Stimulated activated CD8-positive, alpha-beta memory T cell treated with anti-CD3 and anti-CD28 coated beads, Interleukin-4, amount 100 ng/mL, for 24 hours (primary cell): ENCODE results near the gene GLRX.
"Not testable (repeated sequence)": the region's sequence is repeated elsewhere in the genome, so short reads cannot be mapped to it uniquely, and the experiment has no call there.

Source experiments
- DNase-seq: peaks from one replicate; pipeline ENCODE4 v3.0.0-alpha.2; 2020; ENCODE audit warnings: low read depth

Gene GLRX

DNA sequence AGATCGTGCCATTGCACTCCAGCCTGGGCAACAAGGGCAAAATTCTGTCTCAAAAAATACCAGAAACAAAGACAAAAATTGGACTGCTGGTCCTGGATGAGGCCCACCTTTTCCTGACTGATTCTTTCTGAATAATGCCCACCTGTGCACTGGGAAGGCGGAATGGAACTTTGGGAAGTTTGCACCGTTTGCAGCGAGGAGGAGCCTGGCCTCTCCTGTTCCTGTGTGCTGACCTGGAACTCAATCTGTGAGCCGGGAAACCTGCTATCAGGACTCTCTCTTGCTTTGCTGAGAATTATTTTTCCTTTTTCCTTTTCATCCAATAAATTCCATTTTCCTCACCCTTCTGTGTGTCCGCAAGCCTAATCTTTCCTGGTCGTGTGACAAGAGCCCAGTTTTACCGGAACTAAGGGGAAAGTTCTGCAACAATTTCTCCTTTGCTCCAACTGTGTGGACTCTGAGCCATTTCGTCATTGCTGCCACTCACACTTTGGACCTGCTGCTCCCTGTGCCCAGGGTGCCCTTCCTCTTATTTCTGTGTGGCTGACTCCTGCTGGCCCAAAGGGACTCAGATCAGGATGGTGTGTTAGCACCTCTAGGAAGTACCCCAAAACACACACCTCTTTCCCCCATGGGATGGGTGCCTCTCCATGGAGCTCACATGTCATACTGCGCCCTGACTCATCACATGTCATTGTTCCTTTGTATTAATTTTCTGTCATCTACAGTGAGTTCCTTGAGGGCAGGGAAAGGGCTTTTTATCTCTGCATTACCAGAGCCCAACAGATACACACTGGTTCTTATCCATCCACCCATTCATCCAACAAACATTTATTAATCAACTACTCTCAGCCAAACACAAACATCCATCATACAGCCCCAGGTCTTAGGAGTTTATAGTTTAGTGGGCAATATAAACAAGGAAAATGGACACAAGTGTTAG, 4.7 kb upstream of the GLRX start:
- DNase-seq, result no peak

DNA sequence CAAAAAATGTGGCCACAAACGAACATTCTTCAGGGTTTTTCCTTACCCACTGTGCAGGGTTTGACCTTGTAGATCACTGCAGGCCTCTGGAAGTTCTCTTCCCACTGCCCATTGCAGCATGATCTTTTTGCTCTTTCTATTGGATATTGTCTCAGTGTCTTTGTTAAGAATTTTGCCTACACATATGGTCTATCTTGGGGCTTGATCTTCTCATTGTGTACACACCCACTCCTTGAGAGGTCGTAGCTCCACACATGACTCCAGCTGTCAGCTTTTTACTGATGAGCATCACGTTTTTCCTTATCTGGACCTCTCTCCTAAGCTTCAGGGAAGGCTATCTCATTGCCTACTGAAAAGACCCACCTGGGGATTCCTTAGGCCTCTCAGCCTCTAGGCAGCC, 3.0 kb upstream of the GLRX start:
- no peak for DNase-seq

DNA sequence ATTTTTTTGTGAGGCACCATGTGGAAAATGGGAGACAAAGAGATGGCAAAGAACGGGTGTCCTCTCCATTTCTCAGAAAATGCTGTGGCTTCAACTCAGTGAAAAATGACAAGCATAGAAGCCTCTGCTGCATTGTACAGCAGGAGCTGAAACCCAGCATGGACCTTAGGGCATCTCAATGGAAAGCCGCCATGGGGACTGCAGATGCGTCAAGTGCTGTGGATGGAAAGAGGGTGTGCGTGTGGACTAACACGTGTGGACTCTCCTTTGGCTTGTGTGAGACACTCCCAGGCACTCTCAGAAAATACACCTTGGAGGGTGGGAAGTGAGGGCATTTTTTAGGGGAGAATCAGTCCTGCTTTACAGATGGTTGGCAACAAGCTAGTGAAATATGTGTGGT, 2.2 kb upstream of the GLRX start:
- no peak for DNase-seq

DNA sequence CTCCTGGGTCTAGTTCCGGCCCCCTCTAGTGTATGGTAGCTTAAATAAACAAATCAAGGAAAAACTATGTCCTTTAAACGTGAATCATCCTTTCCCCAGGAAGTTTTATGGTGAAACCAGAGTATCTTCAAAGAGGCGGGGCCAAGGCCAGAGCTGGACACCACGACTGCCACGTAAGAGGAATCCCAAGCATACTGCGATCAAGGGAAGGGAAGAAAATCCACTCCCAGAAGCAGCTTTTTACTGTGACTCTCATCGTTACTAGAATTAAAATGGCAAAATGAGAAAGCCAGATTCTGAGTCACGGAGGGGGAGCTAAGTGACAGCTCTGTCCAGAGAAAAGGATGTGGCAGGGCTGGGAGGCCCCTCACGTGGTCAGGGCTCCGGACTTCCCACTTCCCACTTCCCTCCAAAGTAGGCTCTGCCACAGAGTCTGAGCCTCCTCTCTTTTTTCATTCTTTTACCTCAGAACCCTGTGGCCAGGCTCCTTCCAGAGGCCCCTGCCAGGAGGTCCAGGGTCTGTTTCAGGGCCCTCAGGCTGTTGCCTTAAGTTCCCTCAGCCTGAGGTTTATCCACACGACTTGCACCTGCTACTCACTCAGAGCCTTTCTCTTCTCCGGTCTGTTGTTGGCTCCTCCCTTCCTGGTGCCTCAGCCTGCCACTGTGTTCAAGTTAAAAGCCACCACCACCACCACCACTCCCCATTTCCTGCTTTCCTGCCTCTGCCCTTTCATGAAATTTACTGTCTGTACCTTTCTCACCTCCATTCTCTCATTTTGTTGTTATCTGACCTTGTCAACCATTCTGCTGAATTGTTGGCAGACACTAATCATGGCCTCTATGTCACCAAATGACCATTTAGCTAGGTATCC, 1.4 kb upstream of the GLRX start:
- no peak for DNase-seq

DNA sequence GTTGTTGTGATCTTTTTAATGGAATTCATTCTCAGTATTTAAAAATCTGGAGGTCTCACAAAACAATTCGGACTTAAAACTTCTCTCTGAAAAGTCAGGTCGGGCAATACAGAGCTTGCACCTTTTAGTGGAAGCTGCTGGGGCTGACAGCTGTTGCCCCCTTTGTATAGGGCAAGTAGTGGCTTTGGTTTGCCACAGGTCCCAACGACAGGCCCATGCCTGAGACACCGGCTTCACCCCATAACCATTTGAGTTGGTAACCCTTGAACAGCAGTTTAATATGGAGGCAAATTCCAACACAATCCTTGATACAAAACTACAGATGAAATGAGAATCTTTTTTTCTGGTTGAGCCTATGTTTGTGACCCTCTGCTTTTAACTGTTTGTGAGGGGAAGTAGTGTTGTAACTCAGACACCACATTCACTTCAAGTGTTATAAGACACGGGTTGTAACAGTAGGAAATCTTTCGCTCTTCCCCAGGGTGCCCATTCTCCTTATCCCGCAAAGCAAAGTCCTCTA, 752 bp upstream of the GLRX start:
- no peak for DNase-seq

DNA sequence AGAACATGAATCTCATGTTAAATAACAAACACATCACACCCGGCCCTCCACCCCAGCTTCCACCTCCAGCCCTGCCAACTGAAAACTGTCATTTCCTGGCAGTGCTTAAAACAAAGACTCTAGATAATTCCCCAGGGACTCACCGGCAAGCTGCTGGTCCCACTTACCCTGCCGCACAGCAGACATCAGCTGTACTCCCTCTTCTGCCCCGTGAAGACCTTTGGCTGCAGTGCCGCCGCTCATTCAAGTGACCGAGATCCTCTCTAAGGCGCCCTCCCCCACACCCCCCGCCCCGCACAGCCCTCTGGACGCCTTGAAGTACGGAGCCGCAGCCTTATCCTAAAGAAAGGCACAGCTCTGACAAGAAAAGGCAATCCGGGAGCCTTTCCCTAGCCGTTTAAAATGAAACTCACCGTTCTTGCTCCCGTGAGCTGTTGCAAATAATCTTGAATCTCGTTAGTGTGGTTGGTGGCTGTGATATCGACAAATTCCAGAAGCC, 434 bp downstream of the GLRX start:
- no peak for DNase-seq

DNA sequence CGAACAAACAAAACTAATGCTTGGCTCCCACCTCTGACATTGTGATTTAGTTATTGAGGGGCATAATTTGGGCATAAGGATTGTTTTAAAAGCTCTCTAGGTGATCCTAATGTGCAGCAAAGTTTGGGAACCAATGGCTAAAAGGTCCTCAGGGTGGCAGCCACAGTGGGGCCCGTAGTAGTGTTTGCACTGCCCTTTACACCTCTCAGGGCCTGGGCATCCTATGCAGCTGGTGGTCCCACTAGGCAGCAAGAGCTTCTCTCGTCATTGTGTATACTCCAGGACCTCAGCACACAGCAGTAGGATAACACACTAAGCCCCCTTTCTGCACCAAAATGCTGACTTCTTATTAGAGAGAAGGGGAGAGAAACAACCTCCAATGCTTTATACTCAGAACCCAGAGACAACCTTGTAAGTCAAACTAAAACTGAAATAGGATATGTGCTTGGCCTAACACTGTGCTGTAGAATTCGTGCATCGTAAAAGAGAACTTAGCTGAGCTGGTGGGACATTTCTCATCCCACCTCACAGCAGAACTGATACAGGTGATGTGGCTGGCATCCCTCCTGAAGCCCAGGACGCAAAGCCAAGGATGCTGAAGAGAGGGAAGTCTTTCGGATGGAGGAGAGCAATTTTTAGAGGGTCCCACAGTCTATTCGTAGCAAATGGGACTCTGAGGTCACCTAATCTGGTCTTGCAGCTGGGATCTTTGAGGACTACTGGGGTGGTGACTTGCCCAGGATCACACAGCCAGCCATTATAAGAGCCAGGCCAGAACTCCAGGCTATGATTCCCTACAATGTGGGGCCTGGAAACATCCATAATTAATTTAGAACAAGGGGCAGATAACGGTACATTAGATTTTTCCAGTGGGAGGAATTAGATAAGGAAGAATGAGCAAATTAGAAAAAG, 1.2 kb downstream of the GLRX start:
- no peak for DNase-seq

DNA sequence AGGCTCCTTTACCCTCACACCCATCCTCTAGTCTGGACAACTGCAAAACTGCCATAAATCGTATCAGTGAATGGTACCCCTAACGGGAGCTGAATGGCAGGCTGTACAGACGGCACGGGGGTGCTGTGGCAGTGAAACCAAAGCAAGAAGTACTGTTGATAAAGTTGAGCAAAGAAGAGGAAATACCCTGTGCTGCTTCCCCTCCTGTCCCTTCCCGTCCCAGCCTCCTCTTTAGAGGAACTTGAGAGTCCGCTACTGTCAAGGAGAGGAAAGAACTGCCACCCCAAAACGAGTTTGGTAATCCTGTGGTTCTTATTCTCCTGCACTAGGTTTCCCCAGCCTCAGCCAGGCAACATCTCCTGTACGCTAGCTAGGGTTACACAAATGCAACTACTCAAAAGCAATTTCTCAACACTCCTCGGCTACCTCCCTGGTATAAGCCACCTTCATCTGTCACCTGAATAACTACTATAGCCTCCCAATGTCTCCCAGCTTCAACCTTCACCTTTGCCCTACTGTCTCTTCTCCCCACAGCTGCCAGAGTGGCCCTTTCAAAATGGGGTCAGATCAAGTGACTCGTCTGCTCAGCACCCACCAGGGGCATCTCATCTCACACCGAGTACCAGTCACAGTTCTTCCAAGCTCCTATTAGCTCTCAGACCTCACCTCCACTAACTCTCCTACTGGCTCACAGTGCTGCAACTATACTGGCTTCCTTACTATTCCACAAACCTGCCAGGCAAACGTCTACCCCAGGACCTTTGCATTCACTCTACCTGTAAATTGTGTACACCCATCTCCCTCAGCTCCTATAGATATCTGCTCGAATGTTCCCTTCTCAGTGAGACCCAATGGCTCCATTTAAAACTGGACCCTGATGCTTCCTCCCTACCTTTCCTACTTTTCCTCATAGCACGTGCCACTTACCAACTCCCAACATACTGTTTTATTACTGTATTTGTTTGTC, 4.1 kb downstream of the GLRX start:
- no peak for DNase-seq

DNA sequence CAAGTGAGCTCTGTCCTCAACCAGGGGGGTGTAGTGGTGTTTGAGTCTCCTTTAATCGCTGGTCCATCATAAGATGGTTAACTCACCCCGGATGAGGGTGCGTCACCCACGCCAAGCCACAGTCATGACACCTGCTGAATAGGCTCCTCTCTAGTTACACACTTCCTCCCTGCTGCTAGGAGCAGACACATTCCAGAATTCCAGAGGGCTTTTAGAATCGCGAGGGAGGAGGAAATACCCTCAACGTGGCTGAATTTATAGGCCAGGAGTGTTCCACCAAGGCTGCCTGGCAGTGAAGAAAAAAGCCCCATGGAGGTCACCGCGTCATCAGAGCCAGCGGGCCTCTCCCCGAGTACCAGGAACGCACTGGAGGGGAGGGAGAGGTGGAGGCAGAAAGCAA, 5.1 kb downstream of the GLRX start:
- DNase-seq, result no peak

DNA sequence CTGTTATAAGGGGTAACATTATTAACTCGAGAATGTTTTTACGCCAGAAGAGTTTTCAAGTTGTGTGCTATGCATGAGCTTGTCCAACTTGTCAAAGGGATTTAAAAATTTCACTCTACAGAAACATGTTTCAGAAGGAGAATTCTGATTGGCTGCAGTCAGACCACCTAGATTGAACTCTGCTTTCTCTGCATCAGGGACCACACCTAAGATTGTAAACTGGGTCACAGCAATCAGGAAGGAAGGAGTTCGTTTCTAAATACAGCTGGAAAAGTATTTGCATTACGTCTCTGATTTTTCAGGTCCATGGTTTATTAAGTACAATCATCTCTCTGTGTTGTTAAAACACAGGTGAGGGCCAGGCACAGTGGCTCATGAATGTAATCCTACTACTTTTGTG, 5.8 kb downstream of the GLRX start:
- DNase-seq, result no peak

DNA sequence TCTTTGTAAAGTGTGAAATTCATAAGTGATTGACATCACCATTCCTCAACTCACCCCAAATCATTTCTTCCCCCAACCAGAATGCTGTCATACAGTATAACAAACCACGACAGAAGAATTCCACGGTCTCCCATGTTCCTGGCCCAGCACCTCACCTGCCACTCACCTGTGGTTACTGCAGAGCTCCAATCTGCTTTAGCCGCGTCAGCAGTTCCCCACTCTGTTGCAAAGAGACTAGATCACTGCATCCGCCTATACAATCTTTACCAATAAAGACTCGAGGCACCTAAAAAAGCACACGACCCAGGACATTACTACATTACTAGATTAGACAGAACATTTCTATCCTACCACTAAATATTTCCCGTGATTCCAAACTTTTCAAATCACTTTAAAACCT, 6.2 kb downstream of the GLRX start:
- no peak for DNase-seq

DNA sequence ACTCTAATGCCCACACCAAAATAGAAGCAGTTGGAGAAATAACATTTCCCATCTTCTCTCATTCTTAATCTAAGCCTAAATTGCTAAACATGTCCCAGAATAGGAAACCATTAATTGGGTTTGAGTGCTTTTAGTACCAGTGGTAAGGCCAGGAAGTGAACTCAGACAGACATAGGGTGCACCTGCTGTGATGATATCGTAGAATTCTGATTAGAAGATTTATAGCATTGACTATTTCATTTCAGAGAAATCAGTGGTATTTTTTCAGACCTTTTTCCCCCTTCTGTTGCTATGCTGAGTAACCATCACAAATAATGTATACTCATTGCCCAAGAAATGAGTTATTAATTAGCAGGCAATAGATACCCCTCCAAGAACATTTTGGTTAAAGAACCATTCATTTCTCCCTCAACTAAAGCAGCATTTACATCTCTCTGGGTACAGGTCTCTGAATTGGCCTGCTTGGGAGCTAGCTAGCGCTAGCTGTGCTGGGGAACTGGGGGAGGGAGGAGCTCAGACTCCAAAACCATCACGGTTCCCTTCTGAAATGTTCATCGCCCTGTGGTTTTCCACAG, 7.3 kb downstream of the GLRX start:
- DNase-seq, result no peak

DNA sequence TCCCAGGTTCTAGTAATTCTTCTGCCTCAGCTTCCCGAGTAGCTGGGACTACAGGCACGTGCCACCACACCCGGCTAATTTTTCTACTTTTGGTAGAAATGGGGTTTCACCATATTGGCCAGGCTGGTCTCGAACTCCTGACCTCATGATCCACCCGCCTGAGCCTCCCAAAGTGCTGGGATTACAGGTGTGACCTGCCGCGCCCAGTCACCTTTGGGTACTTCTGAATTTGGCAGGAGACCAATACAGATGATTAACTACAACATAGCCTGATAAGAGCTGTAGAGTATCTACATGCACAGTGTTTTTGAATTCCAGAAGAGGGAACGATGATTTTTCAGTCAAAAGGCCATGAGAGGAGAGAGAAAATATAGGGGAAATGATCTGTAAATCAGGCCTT, 9.5 kb downstream of the GLRX start:
- DNase-seq, result not testable (repeated sequence)

DNA sequence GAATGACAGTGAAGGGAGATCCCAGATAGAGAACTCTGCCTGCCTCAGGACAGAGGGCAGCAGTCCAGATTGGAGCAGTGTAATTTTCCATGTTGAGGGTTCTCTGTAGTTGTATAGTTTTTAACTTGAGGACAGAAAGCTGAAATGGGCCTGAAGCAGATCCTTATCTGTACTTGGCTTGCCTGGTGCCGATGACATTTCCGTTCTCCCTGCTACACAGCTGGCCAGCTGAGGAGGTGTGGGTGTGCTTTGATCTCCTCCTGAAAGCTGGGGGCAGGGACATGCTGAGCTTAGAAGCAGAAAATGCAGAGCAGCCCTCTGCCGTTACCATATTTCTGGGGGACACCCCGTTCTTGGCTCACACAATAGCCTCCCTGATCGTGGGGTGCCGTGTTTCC, 10.5 kb downstream of the GLRX start:
- no peak for DNase-seq

DNA sequence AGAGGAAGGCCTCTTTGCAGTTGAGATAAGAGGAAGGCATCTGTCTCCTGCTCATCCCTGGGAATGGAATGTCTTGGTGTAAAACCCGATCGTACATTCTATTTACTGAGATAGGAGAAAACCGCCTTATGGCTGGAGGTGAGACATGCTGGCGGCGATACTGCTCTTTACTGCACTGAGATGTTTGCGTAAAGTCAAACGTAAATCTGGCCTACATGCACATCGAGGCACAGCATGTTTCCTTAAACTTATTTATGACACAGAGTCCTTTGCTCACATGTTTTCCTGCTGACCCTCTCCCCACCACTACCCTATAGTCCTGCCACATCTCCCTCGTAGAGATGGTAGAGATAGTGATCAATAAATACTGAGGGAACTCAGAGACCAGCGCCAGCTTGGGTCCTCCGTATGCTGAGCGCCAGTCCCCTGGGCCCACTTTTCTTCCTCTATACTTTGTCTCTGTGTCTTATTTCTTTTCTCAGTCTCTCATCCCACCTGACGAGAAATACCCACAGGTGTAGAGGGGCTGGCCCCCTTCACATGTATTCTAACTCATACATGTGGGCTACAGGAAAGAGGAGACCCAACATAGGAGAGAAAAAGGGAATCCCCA, 11.0 kb downstream of the GLRX start:
- DNase-seq, result not testable (repeated sequence)

DNA sequence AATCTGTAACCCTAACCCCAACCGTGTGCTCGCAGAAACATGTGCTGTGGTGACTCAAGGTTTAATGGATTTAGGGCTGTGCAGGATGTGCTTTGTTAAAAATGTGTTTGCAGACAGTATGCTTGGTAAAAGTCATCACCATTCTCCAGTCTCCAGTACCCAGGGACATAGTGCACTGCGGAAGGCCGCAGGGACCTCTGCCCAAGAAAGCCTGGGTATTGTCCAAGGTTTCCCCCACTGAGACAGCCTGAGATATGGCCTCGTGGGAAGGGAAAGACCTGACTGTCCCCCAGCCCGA, 11.5 kb downstream of the GLRX start:
- DNase-seq, result not testable (repeated sequence)

DNA sequence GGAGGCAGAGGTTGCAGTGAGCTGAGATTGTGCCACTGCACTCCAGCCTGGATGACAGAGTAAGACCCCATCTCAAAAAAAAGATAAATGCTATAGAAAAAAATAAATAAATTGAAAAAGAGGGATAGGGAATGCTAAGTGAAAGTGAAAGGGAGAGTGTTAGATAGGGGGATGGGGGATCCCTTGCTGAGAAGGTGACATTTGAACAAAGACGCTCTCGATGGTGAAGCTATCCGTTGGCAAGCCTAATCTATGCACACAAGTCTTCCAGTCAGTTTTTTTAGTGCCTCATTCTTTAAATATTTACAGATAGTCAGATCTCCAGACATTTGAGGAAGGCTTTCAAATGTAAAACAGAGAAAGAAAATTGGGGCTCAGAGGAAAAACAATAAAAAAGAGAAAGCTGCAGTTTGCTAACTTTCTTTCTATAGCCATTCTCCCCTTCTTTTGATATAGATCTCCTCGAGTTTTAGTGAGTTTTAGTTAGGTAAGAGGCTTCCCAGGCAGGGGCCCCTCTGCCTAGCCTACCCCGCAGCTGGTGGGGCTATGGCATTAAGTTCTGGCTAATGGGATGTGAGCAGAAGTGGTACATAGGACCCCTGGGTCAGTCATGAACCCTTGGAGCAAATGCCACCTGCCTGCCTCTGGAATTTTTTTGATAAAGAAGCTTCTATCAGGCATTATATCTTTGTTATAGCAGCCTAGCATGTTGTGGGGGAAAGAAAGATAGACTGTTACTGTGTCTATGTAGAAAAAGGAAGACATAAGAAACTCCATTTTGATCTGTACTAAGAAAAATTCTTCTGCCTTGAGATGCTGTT, 12.0 kb downstream of the GLRX start:
- no peak for DNase-seq

DNA sequence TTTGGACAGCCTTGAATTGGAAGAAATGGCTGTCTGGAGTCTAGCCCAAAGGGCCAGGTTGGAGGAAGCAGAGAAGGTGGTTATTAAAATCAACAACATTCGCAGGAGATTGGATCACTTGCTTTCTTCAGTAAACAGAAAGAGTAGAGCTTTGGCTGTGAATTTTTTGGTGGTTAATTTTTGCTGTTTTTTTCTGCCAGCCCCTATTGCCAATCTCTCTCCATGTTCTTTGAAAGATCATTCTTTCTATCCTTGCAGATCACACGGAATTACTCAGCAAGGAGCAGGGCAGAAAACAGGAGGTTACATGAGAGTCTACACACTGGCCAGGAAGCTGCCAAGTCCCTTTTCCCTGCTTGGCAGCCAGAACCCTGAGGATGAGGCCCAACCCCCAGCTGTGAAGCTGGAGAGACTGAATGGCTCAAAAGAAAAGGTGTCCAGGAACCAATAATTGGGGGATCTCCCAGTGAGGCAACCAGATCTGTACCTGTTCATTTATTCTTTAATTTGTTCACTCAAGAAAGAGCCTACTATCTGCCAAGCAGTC, 13.0 kb downstream of the GLRX start:
- no peak for DNase-seq
